Stomach smooth muscle (tissue), 2 donors: ENCODE data around the gene KDM7A.

Source experiments
- H3K27ac ChIP-seq: one replicate; pipeline ENCODE4 v1.7.0; 2013; ENCODE audit warnings: mild to moderate bottlenecking, low read length, inconsistent platforms
- H3K27me3 ChIP-seq, 2 donors: one replicate each; pipeline ENCODE4 v1.7.0; 2013; ENCODE audit warnings: low read length in 2 of 2; ENCODE audit not compliant: insufficient read depth in 2 of 2, control insufficient read depth in 1 of 2
- H3K36me3 ChIP-seq, 2 donors: one replicate each; pipeline ENCODE4 v1.7.0; 2013; ENCODE audit warnings: low read length in 2 of 2; ENCODE audit not compliant: control insufficient read depth in 2 of 2, insufficient read depth in 2 of 2
- H3K4me1 ChIP-seq: one replicate; pipeline ENCODE4 v1.7.0; 2013; ENCODE audit warnings: low read length; ENCODE audit not compliant: control insufficient read depth, insufficient read depth
- H3K4me3 ChIP-seq, 2 donors: one replicate each; pipeline ENCODE4 v1.7.0; 2013; ENCODE audit warnings: low read length in 2 of 2
- H3K9ac ChIP-seq, 2 donors: one replicate each; pipeline ENCODE4 v1.7.0; 2013; ENCODE audit warnings: low read length in 2 of 2, mild to moderate bottlenecking in 1 of 2
- H3K9me3 ChIP-seq, 2 donors: one replicate each; pipeline ENCODE4 v1.7.0; 2013; ENCODE audit warnings: low read length in 2 of 2; ENCODE audit not compliant: control insufficient read depth in 2 of 2
- donor health status: healthy.
- donor health status: Pancreatic carcinoma.

KDM7A gene

DNA sequence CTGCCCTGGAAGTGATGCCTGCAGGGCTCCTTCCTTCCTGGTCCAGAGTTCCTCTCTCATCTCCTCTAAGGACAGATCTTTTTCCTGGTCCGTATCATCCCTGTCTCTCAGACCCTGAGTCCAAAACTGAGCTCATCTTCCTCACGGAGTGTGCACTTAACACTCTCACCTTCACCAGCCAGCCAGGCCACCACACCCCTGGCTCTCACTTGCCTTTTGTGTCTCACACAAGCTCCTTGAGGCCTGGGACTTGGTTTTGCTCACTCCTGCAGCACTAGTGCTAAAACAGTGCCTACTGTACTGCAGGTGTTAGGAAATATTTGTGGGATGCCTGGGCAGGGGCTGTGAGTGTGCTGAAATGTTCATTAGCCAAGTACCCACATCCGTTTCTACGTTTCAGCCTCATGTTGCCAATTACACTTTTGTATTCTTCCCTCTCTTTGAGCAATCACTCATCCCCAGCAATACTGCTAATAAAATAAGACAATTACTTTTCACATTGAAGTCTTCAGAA is 92.6 kb downstream of the KDM7A start:
- no peak overlapping the region for H3K4me3 ChIP-seq
- no peak overlapping the region for H3K27ac ChIP-seq
- no peak overlapping the region for H3K9ac ChIP-seq
- no peaks in the 10 kb centered on the region for H3K27me3 ChIP-seq
- no peaks in the 10 kb centered on the region for H3K9me3 ChIP-seq
- H3K36me3 ChIP-seq, result peaks cover 2 to 3% of the 10 kb centered on the region in 2 donors
- no peaks in the 10 kb centered on the region for H3K4me1 ChIP-seq

DNA sequence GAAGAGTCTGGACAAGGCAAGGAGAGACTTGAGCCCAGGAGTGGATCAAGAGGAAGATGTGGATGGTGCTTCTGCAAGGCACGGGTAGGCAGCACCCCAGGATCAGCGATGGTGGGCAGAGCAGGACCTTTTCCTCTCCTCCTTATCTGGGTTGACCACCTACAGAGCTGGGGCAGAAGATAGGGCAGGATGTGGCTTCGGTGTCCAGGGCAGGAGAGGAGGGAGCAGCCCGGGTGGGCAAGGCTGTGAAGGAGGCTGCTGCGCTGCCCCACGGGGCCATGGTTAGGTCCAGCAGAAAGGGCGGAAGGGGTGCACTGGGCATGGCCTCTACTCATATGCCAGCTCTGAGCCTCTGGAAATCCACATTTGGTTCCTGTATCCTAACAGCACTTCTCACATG is 94.0 kb downstream of the KDM7A start:
- Histone ChIP-seq H3K27ac (no peak overlapping the region), H3K9ac (no peak overlapping the region), H3K9me3 (no peaks in the 10 kb centered on the region), H3K4me1 (no peaks in the 10 kb centered on the region), H3K36me3 (peaks cover 2 to 3% of the 10 kb centered on the region in 2 donors), H3K27me3 (no peaks in the 10 kb centered on the region), H3K4me3 (no peak overlapping the region)

DNA sequence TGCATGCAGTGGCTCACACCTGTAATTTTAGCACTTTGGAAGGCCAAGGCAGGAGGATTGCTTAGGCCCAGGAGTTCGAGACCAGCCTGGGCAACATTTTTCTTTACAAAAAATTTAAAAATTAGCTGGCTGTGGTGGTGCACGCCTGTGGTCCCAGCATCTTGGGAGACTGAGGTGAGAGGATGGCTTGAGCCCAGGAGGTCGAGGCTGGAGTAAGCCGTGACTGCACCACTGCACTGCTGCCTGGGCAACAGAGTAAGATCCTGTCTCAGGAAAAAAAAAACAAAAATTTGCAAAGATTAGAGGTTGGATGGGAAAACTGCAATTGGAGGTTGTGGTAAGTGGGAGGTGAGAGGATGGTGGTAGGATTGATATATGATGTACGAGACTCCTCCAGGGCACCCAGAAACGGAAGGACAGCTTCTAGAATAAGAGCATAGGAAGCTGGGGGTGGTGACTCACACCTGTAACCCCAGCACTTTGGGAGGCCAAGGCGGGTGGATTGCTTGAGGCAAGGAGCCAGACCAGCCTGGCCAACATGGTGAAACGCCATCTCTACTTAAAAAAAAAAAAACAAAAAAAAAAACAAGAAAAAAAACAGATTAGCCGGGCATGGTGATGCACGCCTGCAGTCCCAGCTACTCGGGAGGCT is 94.9 kb downstream of the KDM7A start:
- H3K9ac ChIP-seq, result no peak overlapping the region
- no peaks in the 10 kb centered on the region for H3K9me3 ChIP-seq
- no peak overlapping the region for H3K27ac ChIP-seq
- peaks cover 0 to 1% of the 10 kb centered on the region in 2 donors for H3K27me3 ChIP-seq
- peaks cover under 1% of the 10 kb centered on the region in 2 donors for H3K36me3 ChIP-seq
- H3K4me1 ChIP-seq, result no peaks in the 10 kb centered on the region
- no peak overlapping the region for H3K4me3 ChIP-seq

DNA sequence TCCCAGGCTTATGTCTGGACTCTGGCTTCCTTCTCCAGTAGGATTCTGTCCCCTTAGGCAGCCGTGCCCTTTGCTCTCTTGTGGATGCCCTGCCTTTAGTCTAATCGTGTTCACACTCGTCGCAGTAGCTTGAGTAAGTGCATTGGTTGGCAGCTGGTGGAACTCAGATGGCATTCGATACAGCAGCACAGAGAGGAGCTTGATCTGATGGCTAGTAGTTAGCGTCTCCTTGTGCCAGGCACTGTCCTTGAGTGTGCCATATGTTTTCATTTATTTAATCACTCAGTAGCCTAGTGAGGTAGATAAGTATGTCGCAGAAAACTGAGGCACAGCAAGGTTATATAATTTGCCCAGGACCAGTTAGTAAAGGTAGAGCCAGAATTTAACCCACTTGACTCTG is 95.9 kb downstream of the KDM7A start:
- H3K4me3 ChIP-seq, result no peak overlapping the region
- H3K9ac ChIP-seq, result no peak overlapping the region
- H3K36me3 ChIP-seq, result no peaks in the 10 kb centered on the region
- H3K4me1 ChIP-seq, result no peaks in the 10 kb centered on the region
- no peaks in the 10 kb centered on the region for H3K9me3 ChIP-seq
- H3K27me3 ChIP-seq, result peaks cover 0 to 3% of the 10 kb centered on the region in 2 donors
- no peak overlapping the region for H3K27ac ChIP-seq

DNA sequence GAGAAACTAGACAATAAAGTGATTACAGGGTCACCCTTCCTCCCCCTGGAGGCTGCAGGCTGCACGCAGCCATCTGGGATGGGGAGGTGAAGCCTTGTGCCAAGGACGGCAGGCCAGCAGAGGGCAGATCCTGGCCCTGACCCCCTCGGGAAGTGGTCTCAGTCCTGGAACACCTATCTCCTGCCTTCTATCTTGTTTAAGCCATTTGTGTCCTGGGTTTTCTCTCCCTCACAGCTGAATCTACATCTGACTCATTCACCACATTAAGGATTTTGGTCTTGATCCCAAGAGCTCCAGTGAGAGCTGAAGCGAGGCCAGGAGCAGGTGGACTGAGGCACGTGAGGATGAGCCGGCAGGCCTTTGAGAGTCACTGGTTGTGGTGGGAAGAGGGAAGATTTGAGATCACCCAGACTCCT is 97.7 kb downstream of the KDM7A start:
- peaks cover 0 to 3% of the 10 kb centered on the region in 2 donors for H3K27me3 ChIP-seq
- no peak overlapping the region for H3K27ac ChIP-seq
- no peaks in the 10 kb centered on the region for H3K9me3 ChIP-seq
- H3K4me1 ChIP-seq, result no peaks in the 10 kb centered on the region
- H3K9ac ChIP-seq, result no peak overlapping the region
- no peak overlapping the region for H3K4me3 ChIP-seq
- H3K36me3 ChIP-seq, result no peaks in the 10 kb centered on the region

DNA sequence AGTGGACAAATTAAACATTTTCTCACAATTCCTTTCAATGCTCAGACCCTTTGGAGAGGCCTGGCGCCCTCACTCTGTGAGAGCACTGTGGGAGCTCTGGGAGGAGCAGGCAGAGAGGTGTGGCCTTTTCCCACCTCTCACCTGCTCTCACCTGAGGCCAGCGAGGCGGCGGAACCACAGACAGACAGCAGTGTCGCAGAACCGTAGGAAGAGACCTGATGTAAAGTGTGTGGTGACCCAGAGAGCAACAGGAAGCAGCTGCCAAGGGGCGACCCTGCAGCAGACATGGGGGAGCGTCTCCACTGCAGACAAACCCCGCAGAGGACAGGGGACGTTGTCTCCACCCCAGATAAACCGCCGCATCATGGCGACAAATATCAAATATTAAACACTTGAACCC is 98.4 kb downstream of the KDM7A start:
- Histone ChIP-seq H3K27ac (no peak overlapping the region), H3K9me3 (no peaks in the 10 kb centered on the region), H3K9ac (no peak overlapping the region), H3K4me1 (no peaks in the 10 kb centered on the region), H3K4me3 (no peak overlapping the region), H3K27me3 (peaks cover 0 to 3% of the 10 kb centered on the region in 2 donors), H3K36me3 (no peaks in the 10 kb centered on the region)

DNA sequence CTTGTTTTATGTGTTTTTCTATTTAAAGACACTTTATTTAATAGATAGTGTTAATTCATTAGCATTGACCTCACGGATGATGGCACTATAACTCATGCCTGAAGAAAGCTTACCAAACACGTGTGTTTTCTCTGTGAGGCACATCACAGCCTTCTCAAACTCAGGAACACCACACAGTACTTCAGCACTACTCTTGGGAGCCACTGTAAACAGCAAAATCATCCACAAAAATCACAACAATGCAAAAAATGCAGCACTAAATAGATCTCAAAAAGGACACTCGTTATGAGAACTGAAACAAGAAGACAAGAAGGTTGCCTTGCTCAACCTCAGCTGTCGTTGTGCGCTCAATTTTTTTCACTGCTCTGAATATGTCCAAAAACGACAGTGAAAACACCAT is 102.0 kb downstream of the KDM7A start:
- Histone ChIP-seq H3K27ac (no peak overlapping the region), H3K4me1 (no peaks in the 10 kb centered on the region)

DNA sequence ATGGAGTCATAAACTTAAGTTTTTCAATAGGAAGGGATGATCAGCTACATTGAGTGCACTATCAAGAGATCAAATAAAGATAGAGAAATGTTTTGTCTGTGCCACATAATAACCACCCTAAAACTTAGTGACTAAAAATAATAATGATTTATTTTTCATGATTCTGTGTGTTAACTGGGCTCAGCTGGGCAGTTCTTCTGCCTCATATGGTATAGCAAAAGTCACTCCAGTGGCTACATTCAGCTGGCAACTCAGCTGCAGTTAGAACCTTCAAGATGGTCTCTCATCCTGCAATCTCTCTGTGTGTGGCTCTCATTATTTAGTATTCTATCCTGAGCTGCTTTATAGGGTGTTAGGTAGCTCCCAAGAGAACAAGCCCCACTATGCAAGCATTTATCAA is 106.2 kb downstream of the KDM7A start:
- H3K27ac ChIP-seq, result no peak overlapping the region
- no peaks in the 10 kb centered on the region for H3K27me3 ChIP-seq
- H3K4me3 ChIP-seq, result no peak overlapping the region
- H3K36me3 ChIP-seq, result no peaks in the 10 kb centered on the region
- no peaks in the 10 kb centered on the region for H3K4me1 ChIP-seq
- H3K9ac ChIP-seq, result no peak overlapping the region
- H3K9me3 ChIP-seq, result peaks cover 0 to 3% of the 10 kb centered on the region in 2 donors

More for the DNA sequence above, 102.0 kb downstream of the KDM7A start:
- Histone ChIP-seq H3K9me3 (no peaks in the 10 kb centered on the region), H3K9ac (no peak overlapping the region), H3K27me3 (peaks cover 0 to 3% of the 10 kb centered on the region in 2 donors), H3K4me3 (no peak overlapping the region), H3K36me3 (no peaks in the 10 kb centered on the region)

DNA sequence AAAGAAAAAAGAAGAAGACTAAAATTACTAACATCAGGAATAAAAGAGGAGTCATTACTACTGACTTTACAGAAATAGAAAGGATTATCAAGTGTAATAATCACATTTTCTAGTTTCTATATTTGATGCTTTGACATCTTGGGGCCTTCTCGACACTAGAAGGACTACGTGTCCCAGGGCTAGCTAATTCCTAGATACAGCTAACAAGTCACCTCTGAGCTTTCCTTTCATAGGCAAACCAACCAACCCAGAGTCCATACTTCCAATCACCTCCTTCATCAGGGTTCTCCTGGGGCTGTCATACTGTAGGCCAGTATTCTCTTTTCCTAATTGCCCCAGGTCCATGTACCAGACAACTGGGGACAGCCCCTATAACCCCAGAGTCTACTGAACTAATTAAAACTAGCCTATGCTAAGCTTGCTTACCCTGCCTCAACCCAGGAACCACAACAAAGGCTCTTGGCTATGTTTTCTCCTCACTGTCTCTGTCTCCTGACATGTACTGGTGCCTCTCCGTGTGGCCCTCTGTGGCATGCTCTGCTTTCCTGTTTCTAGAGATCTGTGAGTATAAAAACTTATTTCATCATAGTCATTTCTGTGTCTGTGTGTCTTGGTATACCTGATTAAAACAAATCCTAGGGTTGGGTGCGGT is 107.4 kb downstream of the KDM7A start:
- H3K27ac ChIP-seq, result no peak overlapping the region
- no peaks in the 10 kb centered on the region for H3K36me3 ChIP-seq
- H3K4me3 ChIP-seq, result no peak overlapping the region
- H3K9me3 ChIP-seq, result peaks cover 0 to 3% of the 10 kb centered on the region in 2 donors
- H3K27me3 ChIP-seq, result no peaks in the 10 kb centered on the region
- no peak overlapping the region for H3K9ac ChIP-seq
- no peaks in the 10 kb centered on the region for H3K4me1 ChIP-seq

DNA sequence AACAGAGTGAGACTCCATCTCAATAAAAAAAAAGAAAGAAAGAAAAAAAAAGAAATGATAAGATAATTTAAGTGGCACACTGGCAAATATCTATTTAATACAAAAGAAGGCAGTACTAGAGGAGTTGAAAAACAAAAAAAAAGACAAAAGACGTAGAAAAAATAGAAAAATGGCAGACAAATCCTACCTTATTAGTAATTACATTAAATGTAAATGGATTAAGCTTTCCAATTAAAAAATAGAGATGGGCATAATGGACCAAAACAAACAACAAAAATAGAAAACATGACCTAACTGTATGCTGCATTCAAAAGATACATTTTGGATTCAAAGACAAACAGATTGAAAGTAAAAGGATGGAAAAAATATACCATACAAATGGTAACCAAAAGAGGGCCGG is 108.8 kb downstream of the KDM7A start:
- H3K27ac ChIP-seq, result no peak overlapping the region
- H3K9ac ChIP-seq, result no peak overlapping the region
- H3K36me3 ChIP-seq, result no peaks in the 10 kb centered on the region
- H3K4me3 ChIP-seq, result no peak overlapping the region
- peaks cover 0 to 3% of the 10 kb centered on the region in 2 donors for H3K9me3 ChIP-seq
- no peaks in the 10 kb centered on the region for H3K27me3 ChIP-seq
- no peaks in the 10 kb centered on the region for H3K4me1 ChIP-seq

DNA sequence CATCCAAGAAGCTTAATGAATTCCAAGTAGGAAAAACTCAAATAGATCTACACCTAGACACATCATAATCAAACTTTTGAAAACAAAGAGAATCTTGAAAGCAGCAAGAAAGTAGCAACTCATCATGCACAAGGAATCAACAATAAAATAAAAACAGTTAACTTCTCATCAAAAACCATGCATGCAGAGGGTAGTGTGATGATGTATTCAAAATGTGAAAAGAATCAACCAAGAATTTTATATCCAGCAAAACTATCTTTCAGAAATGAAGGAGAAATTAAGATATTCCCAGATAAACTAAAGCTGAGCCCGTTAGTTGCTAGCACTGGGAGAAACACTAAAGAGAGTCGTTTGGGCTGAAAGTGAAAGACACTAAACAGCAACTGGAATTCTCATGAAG is 109.7 kb downstream of the KDM7A start:
- peaks cover 1% of the 10 kb centered on the region for H3K4me1 ChIP-seq
- no peak overlapping the region for H3K9ac ChIP-seq
- no peak overlapping the region for H3K27ac ChIP-seq
- no peak overlapping the region for H3K4me3 ChIP-seq
- no peaks in the 10 kb centered on the region for H3K36me3 ChIP-seq
- no peaks in the 10 kb centered on the region for H3K27me3 ChIP-seq
- H3K9me3 ChIP-seq, result peaks cover 0 to 3% of the 10 kb centered on the region in 2 donors
